ENCODE data around the gene KMT2D. TPM values are rescaled to one million over a fixed set of nuclear protein-coding genes. Genes with fewer than 3 reads are reported as not detected.
A peak's percentile ranks its signal among the peaks of the same experiment; 100 is the strongest.

KMT2D gene
- total RNA-seq, 2 experiments from 2014 or later: 48.3 to 58.2 TPM

DNA sequence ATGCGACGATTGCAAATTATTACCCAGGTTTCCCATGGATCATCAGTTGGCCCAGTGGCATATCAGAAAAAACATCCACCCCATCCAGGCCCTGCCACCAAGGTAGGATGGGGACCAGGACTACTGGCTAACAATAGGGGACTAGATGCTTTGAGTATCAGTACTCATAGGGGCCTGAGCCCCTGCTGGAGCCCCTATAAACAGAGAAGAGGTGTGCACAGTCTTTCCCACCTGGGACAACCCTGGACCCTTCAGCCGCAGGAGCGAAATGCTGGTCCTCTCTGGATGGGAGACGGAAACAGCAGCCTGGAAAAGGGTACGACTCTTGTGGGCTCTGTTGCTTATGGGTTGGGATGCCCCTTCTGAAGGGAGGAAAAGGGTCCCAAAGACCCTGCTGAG lies 28.3 kb upstream of the KMT2D start:
- CTCF ChIA-PET: interaction anchor here (0.6 to 6.5 kb wide), 38 partner anchors 10 to 588 kb away, joined by 3 to 102 read pairs (median 5); partner anchors contain the start of genes LMBR1L, RHEBL1, TROAP and TUBA1A
- no peaks in the 10 kb centered on the region for H3K36me3 Mint-ChIP-seq (ENCODE audit: low read depth)
- no peaks in the 10 kb centered on the region for H3K9me3 Mint-ChIP-seq (ENCODE audit: low read depth)
- H3K4me1 Mint-ChIP-seq: peaks cover 40% of the 10 kb centered on the region
- DNase-seq (no peak), ATAC-seq (no peak)
- H3K4me3 Mint-ChIP-seq: no peak overlapping the region
- H3K27me3 Mint-ChIP-seq: peaks cover 53% of the 10 kb centered on the region
- POLR2A ChIA-PET: interaction anchor here (1.6 kb wide), 1 partner anchor 42 kb away, joined by 5 read pairs; the partner anchor contains the start of gene TUBA1B
- intact Hi-C loops (cut with DNase I, micrococcal nuclease): loop anchor here (1.0 to 2.0 kb wide), 3 partner anchors 42 to 146 kb away; partner anchors contain the start of genes TUBA1B (in 2 of the 2) and WNT1 (in 1 of the 2)
- no peak overlapping the region for H3K27ac Mint-ChIP-seq

DNA sequence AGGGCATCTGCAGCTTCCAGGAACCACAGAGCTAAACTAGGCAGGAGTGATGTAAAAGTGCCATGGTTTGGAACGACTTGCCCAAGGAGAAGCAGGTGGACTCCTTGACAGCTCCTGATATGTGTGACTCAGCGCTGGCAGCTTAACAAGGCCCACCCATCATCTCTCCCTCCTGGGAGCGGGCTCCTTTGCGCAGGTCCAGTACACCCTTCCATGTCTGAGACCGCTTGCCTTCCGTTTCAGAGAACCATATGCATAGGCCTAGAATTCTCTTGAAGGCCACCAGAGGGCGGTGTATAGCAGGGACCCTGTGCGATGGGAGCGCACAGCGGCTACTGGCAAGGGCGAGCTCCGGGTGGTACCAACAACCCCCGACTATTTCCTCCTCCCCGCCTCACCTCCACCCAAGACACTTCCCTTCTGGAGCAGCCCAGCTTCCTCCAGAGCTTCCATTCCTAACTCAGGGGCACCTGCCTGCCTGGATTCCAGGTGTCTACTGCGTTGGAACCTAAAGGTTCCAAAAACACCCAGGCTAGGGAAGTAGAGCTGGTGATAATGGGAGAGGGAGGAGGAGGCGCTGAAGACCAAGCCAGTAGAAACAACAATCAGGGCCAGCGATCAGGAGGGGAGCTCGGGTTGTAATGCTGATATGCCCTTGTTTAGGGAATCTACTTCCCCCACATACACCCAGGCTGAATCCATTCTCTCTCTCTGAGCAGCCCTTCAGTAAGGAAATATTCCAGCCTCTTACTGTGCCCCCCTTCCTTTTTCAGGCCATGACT lies 27.7 kb upstream of the KMT2D start:
- H3K36me3 Mint-ChIP-seq (ENCODE audit: low read depth): no peaks in the 10 kb centered on the region
- DNase-seq: peak; percentile 82
- H3K4me3 Mint-ChIP-seq: no peak overlapping the region
- no peak overlapping the region for H3K27ac Mint-ChIP-seq
- H3K4me1 Mint-ChIP-seq: peaks cover 35% of the 10 kb centered on the region
- no peaks in the 10 kb centered on the region for H3K9me3 Mint-ChIP-seq (ENCODE audit: low read depth)
- ChIA-PET CTCF (interaction anchor here (0.5 to 6.5 kb wide), 47 partner anchors 8 to 958 kb away, joined by 3 to 102 read pairs (median 4); partner anchors contain the start of genes LMBR1L, RHEBL1, SPATS2 and TROAP), POLR2A (interaction anchor here (0.6 to 1.6 kb wide), 3 partner anchors 23 to 147 kb away, joined by 3 to 5 read pairs (median 3); partner anchors contain the start of genes LMBR1L and TUBA1B)
- intact Hi-C loops (cut with DNase I, micrococcal nuclease): loop anchor here (1.0 to 2.0 kb wide), 3 partner anchors 42 to 147 kb away; partner anchors contain the start of genes TUBA1B (in 2 of the 2) and WNT1 (in 1 of the 2)
- peaks cover 47% of the 10 kb centered on the region for H3K27me3 Mint-ChIP-seq
- ATAC-seq: peak; percentile 91

DNA sequence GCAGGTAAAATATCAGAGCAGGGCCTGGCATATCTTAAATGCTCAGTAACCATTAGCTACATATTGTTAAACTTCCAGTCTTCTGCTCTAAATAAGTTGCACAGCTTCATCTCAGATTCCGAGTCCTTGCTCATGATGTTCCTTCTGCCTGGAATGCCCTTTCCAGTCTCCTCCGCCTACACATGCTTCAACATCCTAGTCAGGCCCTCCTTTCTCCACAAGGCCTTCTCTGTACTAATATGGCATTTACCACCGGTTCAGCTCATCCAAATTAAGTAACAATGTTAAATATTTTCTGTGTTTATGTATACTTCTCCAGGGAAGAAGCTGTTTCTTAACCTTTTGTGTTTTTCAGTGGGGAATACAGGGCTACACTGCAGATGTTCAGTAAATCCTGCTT lies 25.5 kb upstream of the KMT2D start:
- Mint-ChIP-seq H3K4me3 (no peak overlapping the region), H3K9me3 (ENCODE audit: low read depth) (no peaks in the 10 kb centered on the region), H3K27me3 (peaks cover 26% of the 10 kb centered on the region), H3K36me3 (ENCODE audit: low read depth) (no peaks in the 10 kb centered on the region), H3K4me1 (peaks cover 23% of the 10 kb centered on the region), H3K27ac (no peak overlapping the region)
- ATAC-seq: no peak
- POLR2A ChIA-PET: no interaction called here
- DNase-seq: no peak
- CTCF ChIA-PET: interaction anchor here (0.6 to 6.5 kb wide), 12 partner anchors 9 to 190 kb away, joined by 3 to 102 read pairs (median 4); partner anchors contain the start of genes DHH and RHEBL1
- intact Hi-C loops (cut with DNase I, micrococcal nuclease): no loop called here

DNA sequence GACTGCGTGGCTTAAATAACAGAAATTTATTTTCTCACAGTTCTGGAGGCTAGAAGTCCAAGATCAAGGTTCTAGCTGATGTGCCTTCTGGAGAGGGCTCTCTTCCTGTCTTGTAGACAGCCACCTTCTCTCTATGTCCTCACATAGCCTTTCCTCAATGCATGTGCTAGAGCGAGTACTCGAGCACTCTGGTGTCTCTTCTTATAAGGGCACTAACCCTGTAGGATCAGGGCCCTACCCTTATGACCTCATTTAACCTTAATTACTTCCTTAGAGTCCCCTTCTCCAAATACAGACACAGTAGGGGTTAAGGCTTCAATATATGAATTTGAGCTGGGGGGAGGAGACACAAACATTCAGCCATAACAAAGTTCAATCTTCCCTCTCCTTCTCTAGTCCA lies 23.8 kb upstream of the KMT2D start:
- ATAC-seq (no peak), DNase-seq (no peak)
- intact Hi-C loops (cut with DNase I, micrococcal nuclease): no loop called here
- Mint-ChIP-seq H3K4me1 (peaks cover 11% of the 10 kb centered on the region), H3K4me3 (no peak overlapping the region), H3K27ac (no peak overlapping the region), H3K36me3 (ENCODE audit: low read depth) (no peaks in the 10 kb centered on the region), H3K27me3 (peaks cover 14% of the 10 kb centered on the region), H3K9me3 (ENCODE audit: low read depth) (no peaks in the 10 kb centered on the region)
- POLR2A ChIA-PET: no interaction called here
- CTCF ChIA-PET: interaction anchor here (0.6 to 6.5 kb wide), 12 partner anchors 11 to 227 kb away, joined by 3 to 102 read pairs (median 4); partner anchors contain the start of genes DHH, LMBR1L and RHEBL1

DNA sequence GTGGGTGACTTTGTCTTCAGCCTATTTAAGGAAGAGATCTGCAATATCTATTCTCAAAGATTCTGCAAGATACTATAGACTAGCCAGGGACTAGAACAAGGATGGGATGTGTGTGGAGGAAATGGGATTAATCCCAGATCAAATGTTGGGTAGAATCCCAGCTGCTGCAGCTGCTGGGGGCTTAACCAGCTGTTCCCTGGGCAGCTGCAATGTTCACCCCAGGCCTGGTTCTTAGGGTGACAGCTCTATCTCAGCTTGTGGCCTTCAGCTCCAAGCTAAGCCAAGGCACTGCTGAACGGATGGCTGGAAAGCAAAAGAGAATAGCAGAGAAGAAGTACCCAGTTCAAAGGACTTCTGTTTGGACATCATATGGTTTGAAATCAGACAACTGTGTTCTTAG lies 19.2 kb upstream of the KMT2D start:
- Mint-ChIP-seq H3K4me3 (no peak overlapping the region), H3K36me3 (ENCODE audit: low read depth) (no peaks in the 10 kb centered on the region), H3K9me3 (ENCODE audit: low read depth) (no peaks in the 10 kb centered on the region), H3K4me1 (no peaks in the 10 kb centered on the region), H3K27me3 (no peaks in the 10 kb centered on the region), H3K27ac (no peak overlapping the region)
- DNase-seq (no peak), ATAC-seq (no peak)
- intact Hi-C loops (cut with DNase I, micrococcal nuclease): no loop called here
- CTCF ChIA-PET: interaction anchor here (1.2 to 3.5 kb wide), 7 partner anchors 8 to 130 kb away, joined by 3 to 28 read pairs (median 8); partner anchors contain the start of genes DHH and RHEBL1
- POLR2A ChIA-PET: no interaction called here

DNA sequence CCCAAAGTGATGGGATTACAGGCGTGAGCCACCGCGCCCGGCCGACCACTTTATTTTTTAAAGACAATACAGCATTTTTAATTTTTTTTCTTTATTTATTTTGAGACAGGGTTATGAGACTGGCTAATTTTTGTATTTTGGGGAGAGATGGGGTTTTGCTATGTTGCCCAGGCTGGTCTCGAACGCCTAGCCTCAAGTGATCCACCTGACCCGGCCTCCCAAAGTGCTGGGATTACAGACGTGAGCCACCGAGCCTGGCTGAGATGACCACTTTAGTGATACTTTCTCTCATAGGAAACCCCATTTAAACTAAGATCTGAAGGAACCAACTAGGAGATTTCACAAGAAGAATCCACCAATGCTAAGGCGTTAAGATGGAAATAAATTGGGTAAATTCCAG lies 10.4 kb upstream of the KMT2D start:
- peaks cover 4% of the 10 kb centered on the region for H3K36me3 Mint-ChIP-seq (ENCODE audit: low read depth)
- ChIA-PET POLR2A (interaction anchor here (0.7 to 1.4 kb wide), 2 partner anchors 15 to 58 kb away, joined by 3 to 4 read pairs; no protein-coding TSS in a partner anchor), CTCF (interaction anchor here (0.6 to 3.9 kb wide), 7 partner anchors 15 to 51 kb away, joined by 3 to 24 read pairs (median 5); no protein-coding TSS in a partner anchor)
- no peaks in the 10 kb centered on the region for H3K27me3 Mint-ChIP-seq
- DNase-seq: no peak
- peaks cover 15% of the 10 kb centered on the region for H3K4me1 Mint-ChIP-seq
- peak overlapping the region; percentile 59 for H3K27ac Mint-ChIP-seq
- no peak for ATAC-seq
- H3K4me3 Mint-ChIP-seq: no peak overlapping the region
- no peaks in the 10 kb centered on the region for H3K9me3 Mint-ChIP-seq (ENCODE audit: low read depth)
- intact Hi-C loops (cut with DNase I, micrococcal nuclease): loop anchor here (1.0 kb wide), 7 partner anchors 39 to 635 kb away; partner anchors contain the start of genes LMBR1L (in 2 of the 2), TUBA1C (in 2 of the 2), CCNT1 (in 1 of the 2) and TUBA1A (in 1 of the 2)

DNA sequence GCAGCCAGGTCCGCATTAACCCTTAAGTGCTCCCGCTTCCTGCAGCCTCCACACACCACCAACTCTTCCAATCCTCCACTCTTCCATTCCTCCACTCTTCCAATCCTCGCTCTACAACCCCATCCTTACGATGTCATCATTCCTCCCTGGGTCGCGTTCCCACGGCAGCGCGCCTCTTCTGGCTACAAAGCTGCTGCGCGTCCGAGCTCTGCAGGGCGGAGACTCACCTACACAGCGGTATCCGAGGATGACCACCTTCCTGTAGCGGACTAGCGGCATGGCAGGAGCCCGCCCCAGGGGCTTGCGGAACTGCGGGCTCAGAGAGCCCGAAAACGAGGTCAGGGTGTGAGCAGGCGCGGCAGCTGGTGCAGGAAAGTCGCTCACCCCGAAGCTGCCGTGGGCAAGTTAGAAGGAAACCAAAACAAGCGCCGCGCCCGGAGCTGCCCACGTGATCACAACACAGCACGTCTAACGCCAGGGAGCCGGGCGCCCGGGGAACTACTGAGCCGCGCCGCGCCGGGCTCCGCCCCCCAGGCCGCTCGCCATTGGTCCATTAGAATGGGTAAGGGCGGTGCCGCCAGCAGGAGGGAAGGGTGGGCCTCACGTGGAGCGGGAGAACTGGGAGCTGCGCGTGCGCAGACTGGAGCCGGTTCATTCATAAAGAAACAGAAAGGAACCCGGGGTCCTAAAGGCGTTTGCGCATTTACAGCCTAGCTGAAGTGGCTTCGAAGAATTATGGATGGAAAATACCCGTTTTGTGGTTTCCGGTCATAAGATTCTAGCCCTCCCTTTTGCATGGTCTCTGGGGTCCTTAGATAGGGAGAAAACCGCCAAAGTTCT lies 9.1 kb upstream of the KMT2D start, which contains the start of gene RHEBL1:
Gene RHEBL1 (minus strand): TSS at position 473 of the 840 bp plus-strand sequence. CDS start 194 bp downstream, at position 279.
- intact Hi-C loops (cut with DNase I, micrococcal nuclease): loop anchor here (1.0 kb wide), 11 partner anchors 8 to 637 kb away; partner anchors contain the start of genes LMBR1L (in 2 of the 2), TUBA1C (in 2 of the 2), ARF3 (in 1 of the 2) and CCNT1 (in 1 of the 2)
- peaks cover 15% of the 10 kb centered on the region for H3K4me1 Mint-ChIP-seq
- no peaks in the 10 kb centered on the region for H3K27me3 Mint-ChIP-seq
- ChIA-PET POLR2A (interaction anchor here (0.5 to 1.5 kb wide), 15 partner anchors 11 to 253 kb away, joined by 3 to 18 read pairs (median 3); partner anchors contain the start of genes LMBR1L, TROAP and TUBA1B), CTCF (interaction anchor here (0.6 to 3.9 kb wide), 25 partner anchors 9 to 559 kb away, joined by 3 to 24 read pairs (median 4); no protein-coding TSS in a partner anchor)
- H3K27ac Mint-ChIP-seq: peak within 1 kb of the TSS; percentile 91
- peak within 1 kb of the TSS; percentile 94 for H3K4me3 Mint-ChIP-seq
- H3K36me3 Mint-ChIP-seq (ENCODE audit: low read depth): peaks cover 4% of the 10 kb centered on the region
- ATAC-seq (peak; percentile 100), DNase-seq (peak; percentile 100)
- H3K9me3 Mint-ChIP-seq (ENCODE audit: low read depth): no peaks in the 10 kb centered on the region

DNA sequence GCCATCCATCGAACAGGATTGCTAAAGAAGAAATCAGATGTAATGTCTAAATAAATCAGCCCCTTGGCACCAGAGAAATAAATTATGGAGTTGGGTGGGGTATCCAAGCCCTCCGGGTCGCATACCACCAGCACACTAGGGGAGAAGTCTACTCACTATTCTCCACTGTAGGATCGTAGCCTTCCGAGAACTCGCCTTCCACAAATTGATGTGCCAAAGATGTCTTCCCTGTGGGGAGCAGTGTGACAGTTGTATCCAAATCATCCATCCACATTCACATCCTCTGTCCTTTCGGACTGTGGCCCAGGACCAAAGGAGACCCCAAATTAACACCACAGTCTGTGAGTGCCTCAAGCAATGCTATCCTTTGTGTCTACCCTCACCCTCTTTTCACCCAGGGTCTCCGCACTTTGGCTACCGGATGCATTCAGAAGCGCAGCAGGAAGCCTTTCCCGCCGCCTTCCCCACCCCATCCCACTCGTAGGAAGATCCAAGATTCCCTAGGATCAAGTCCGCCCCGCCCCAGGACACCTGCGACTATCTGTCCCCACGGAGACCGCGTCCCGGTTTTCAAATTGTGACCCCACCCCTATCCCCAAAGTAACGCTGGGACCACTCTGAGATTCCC lies 8.4 kb upstream of the KMT2D start:
- no peaks in the 10 kb centered on the region for H3K27me3 Mint-ChIP-seq
- H3K4me1 Mint-ChIP-seq: peaks cover 16% of the 10 kb centered on the region
- DNase-seq: no peak
- ATAC-seq: no peak
- intact Hi-C loops (cut with DNase I, micrococcal nuclease): loop anchor here (1.0 kb wide), 4 partner anchors 8 to 112 kb away; partner anchors contain the start of genes ARF3 (in 1 of the 2), KMT2D (in 1 of the 2) and PRKAG1 (in 1 of the 2)
- H3K36me3 Mint-ChIP-seq (ENCODE audit: low read depth): peaks cover 9% of the 10 kb centered on the region
- ChIA-PET CTCF (interaction anchor here (0.8 to 3.9 kb wide), 18 partner anchors 10 to 500 kb away, joined by 3 to 24 read pairs (median 4); no protein-coding TSS in a partner anchor), POLR2A (interaction anchor here (0.5 to 1.6 kb wide), 7 partner anchors 10 to 254 kb away, joined by 3 to 18 read pairs (median 4); partner anchors contain the start of genes LMBR1L, TROAP, TUBA1A and TUBA1B)
- peak overlapping the region; percentile 94 for H3K4me3 Mint-ChIP-seq
- peak overlapping the region; percentile 88 for H3K27ac Mint-ChIP-seq
- H3K9me3 Mint-ChIP-seq (ENCODE audit: low read depth): no peaks in the 10 kb centered on the region

DNA sequence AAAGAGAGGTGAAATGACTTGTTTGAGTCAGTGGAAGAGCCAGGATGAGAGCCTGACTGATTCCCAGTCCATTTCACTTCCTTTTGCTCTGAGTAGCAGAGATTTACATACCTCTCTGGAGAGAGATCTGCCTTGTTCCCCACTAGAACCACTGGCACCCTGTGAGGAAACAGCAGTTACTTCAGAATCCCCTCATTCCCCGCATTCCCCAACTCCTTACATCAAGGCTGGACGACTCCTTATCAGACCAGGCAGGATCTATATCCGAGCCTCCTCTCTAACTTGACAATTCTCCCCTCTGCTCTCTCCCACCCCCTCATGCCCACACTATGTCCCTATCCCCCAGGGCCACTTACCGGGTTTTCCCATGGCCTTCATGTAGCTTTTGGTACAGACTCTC lies 5.5 kb upstream of the KMT2D start:
- no peaks in the 10 kb centered on the region for H3K9me3 Mint-ChIP-seq (ENCODE audit: low read depth)
- peaks cover 25% of the 10 kb centered on the region for H3K4me1 Mint-ChIP-seq
- ChIA-PET CTCF (interaction anchor here (0.7 to 7.1 kb wide), 7 partner anchors 9 to 69 kb away, joined by 3 to 124 read pairs (median 4); partner anchors contain the start of gene DHH), POLR2A (no interaction called here)
- H3K27me3 Mint-ChIP-seq: no peaks in the 10 kb centered on the region
- no peak overlapping the region for H3K4me3 Mint-ChIP-seq
- intact Hi-C loops (cut with DNase I, micrococcal nuclease): no loop called here
- no peak for DNase-seq
- no peak overlapping the region for H3K27ac Mint-ChIP-seq
- ATAC-seq: no peak
- H3K36me3 Mint-ChIP-seq (ENCODE audit: low read depth): peaks cover 11% of the 10 kb centered on the region

All from activated CD4-positive, alpha-beta T cell treated with anti-CD3 and anti-CD28 coated beads for 36 hours (primary cell).